Osteoblast (primary cell): ENCODE results near the gene GLRX3. TPM values are rescaled to one million over a fixed set of nuclear protein-coding genes. Genes with fewer than 3 reads are reported as not detected.
A peak's percentile ranks its signal among the peaks of the same experiment; 100 is the strongest.

ENCODE experiments used
- DNase-seq: peaks from one replicate; pipeline ENCODE4 v3.0.0; 2011; ENCODE audit warnings: low spot score, mixed read lengths; ENCODE audit not compliant: insufficient read length; ENCODE audit errors: missing footprints
- H2AFZ ChIP-seq: 2 replicates; pipeline ENCODE4 v1.6.0; 2011; ENCODE audit warnings: mild to moderate bottlenecking, low read length
- H3K27ac ChIP-seq: 2 replicates; pipeline ENCODE4 v1.5.1; 2011; ENCODE audit warnings: mild to moderate bottlenecking, low read depth, low read length, moderate library complexity
- H3K27me3 ChIP-seq: 2 replicates; pipeline ENCODE4 v1.6.0; 2012; ENCODE audit warnings: mild to moderate bottlenecking, control low read depth, inconsistent platforms, low read length, moderate library complexity; ENCODE audit not compliant: insufficient read depth
- H3K36me3 ChIP-seq: 2 replicates; pipeline ENCODE4 v1.5.1; 2011; ENCODE audit warnings: mild to moderate bottlenecking, low read length, control low read depth, moderate library complexity; ENCODE audit not compliant: insufficient read depth
- H3K4me1 ChIP-seq: 2 replicates; pipeline ENCODE4 v1.5.1; 2011; ENCODE audit warnings: mild to moderate bottlenecking, low read length, control low read depth, moderate library complexity; ENCODE audit not compliant: insufficient read depth
- H3K4me2 ChIP-seq: 2 replicates; pipeline ENCODE4 v1.6.0; 2011; ENCODE audit warnings: mild to moderate bottlenecking, low read length; ENCODE audit not compliant: insufficient read depth
- H3K4me3 ChIP-seq: fragments of 200-600 bp; sonication (generic); 3 replicates; pipeline ENCODE4 v1.5.1; 2012; ENCODE audit warnings: mild to moderate bottlenecking, low read length, inconsistent platforms; ENCODE audit not compliant: insufficient read depth
- H3K79me2 ChIP-seq: 2 replicates; pipeline ENCODE4 v1.6.0; 2012; ENCODE audit warnings: mild to moderate bottlenecking, low read length, control low read depth, inconsistent platforms; ENCODE audit not compliant: insufficient read depth
- H3K9me3 ChIP-seq: 2 replicates; pipeline ENCODE4 v1.5.1; 2011; ENCODE audit warnings: low read depth, low read length, control low read depth
- H4K20me1 ChIP-seq: 2 replicates; pipeline ENCODE4 v1.6.0; 2012; ENCODE audit warnings: mild to moderate bottlenecking, low read length, control low read depth; ENCODE audit not compliant: insufficient read depth
- CTCF ChIP-seq: IDR thresholded peaks from 2 replicates; pipeline ENCODE4 v1.5.1; 2011; ENCODE audit warnings: mild to moderate bottlenecking, low read depth, low read length, moderate library complexity; ENCODE audit errors: extremely low read depth
- total RNA-seq: library from RNA; depleted of rRNA; stranded (reverse); fragments of >200 nt; gene quantifications from 2 replicates; pipeline ENCODE4 v1.2.3, GENCODE V29; 2012

GLRX3 gene
- total RNA-seq, 1 donor: 74.9 TPM

GRCh38 chr10:130167193-130167592 is 31.0 kb downstream of the GLRX3 start:
- Histone ChIP-seq H3K79me2 (peaks cover 33% of the 10 kb centered on the region), H3K4me2 (no peak overlapping the region)

GRCh38 chr10:130167707-130168106 is 31.5 kb downstream of the GLRX3 start:
- peaks cover 42% of the 10 kb centered on the region for H3K36me3 ChIP-seq
- H3K4me1 ChIP-seq: peaks cover 13% of the 10 kb centered on the region

More at GRCh38 chr10:130167193-130167592, 31.0 kb downstream of the GLRX3 start:
- H3K4me3 ChIP-seq: no peak overlapping the region
- H3K36me3 ChIP-seq: peaks cover 46% of the 10 kb centered on the region
- no peak overlapping the region for H2AFZ ChIP-seq
- no peaks in the 10 kb centered on the region for H3K27me3 ChIP-seq
- peaks cover 13% of the 10 kb centered on the region for H3K4me1 ChIP-seq
- no peak for TF ChIP-seq CTCF
- H4K20me1 ChIP-seq: peaks cover 16% of the 10 kb centered on the region
- no peaks in the 10 kb centered on the region for H3K9me3 ChIP-seq
- DNase-seq: no peak
- H3K27ac ChIP-seq: no peak overlapping the region

GRCh38 chr10:130169136-130169859 is 33.1 kb downstream of the GLRX3 start:
- no peak overlapping the region for H3K4me3 ChIP-seq
- H3K4me2 ChIP-seq: no peak overlapping the region
- H3K27me3 ChIP-seq: no peaks in the 10 kb centered on the region
- peaks cover 13% of the 10 kb centered on the region for H3K4me1 ChIP-seq
- peaks cover 25% of the 10 kb centered on the region for H3K79me2 ChIP-seq
- no peak for TF ChIP-seq CTCF
- H2AFZ ChIP-seq: no peak overlapping the region
- H3K27ac ChIP-seq: no peak overlapping the region
- H3K36me3 ChIP-seq: peaks cover 46% of the 10 kb centered on the region
- H3K9me3 ChIP-seq: no peaks in the 10 kb centered on the region
- peaks cover 12% of the 10 kb centered on the region for H4K20me1 ChIP-seq
- DNase-seq: peak; percentile 63

More at GRCh38 chr10:130167707-130168106, 31.5 kb downstream of the GLRX3 start:
- Histone ChIP-seq H2AFZ (no peak overlapping the region), H3K4me3 (no peak overlapping the region), H3K27me3 (no peaks in the 10 kb centered on the region), H3K9me3 (no peaks in the 10 kb centered on the region), H3K4me2 (no peak overlapping the region), H3K27ac (no peak overlapping the region), H3K79me2 (peaks cover 28% of the 10 kb centered on the region), H4K20me1 (peaks cover 16% of the 10 kb centered on the region)
- no peak for DNase-seq
- TF ChIP-seq CTCF: no peak

- H3K36me3 ChIP-seq: peaks cover 60% of the 10 kb centered on the region
- no peak overlapping the region for H3K4me3 ChIP-seq
- peaks cover 13% of the 10 kb centered on the region for H3K4me1 ChIP-seq
- H4K20me1 ChIP-seq: peaks cover 15% of the 10 kb centered on the region
- H3K9me3 ChIP-seq: no peaks in the 10 kb centered on the region
- H3K27ac ChIP-seq: no peak overlapping the region
- no peak for TF ChIP-seq CTCF
- H3K4me2 ChIP-seq: no peak overlapping the region
- H2AFZ ChIP-seq: no peak overlapping the region
- DNase-seq: no peak
- H3K79me2 ChIP-seq: peaks cover 23% of the 10 kb centered on the region
- H3K27me3 ChIP-seq: no peaks in the 10 kb centered on the region
Measured at GRCh38 chr10:130171196-130171595, 35.0 kb downstream of the GLRX3 start.
